Kidney glomerular epithelial cell (primary cell): ENCODE results near the gene TTC31.
"Not testable (repeated sequence)": the region's sequence is repeated elsewhere in the genome, so short reads cannot be mapped to it uniquely, and the experiment has no call there.

ENCODE experiments used
- DNase-seq: peaks from one replicate; lab custom pipeline; 2025; lab: John Stamatoyannopoulos, UW

Gene TTC31

DNA sequence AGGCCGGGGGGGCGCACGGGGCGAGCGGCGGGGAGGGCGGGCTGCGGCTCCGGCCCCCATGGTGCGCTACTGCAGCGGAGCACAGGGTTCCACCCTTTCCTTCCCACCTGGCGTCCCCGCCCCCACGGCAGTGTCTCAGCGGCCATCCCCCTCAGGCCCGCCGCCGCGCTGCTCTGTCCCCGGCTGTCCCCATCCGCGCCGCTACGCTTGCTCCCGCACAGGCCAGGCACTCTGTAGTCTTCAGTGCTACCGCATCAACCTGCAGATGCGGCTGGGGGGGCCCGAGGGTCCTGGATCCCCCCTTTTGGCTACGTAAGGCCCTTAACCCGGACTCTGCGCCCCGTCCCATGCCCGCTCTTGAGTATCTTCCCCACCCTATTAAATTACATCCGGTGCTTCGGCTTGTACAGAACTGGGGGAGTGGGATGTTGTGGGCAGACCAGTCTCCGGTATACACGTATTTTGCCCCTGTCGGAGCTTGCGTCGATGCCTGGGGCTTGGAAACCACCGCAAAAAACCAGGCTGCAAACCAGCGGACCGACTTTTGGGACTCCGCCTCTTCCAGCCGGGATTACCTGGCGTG, 25.2 kb upstream of the TTC31 start:
- DNase-seq, result no peak

DNA sequence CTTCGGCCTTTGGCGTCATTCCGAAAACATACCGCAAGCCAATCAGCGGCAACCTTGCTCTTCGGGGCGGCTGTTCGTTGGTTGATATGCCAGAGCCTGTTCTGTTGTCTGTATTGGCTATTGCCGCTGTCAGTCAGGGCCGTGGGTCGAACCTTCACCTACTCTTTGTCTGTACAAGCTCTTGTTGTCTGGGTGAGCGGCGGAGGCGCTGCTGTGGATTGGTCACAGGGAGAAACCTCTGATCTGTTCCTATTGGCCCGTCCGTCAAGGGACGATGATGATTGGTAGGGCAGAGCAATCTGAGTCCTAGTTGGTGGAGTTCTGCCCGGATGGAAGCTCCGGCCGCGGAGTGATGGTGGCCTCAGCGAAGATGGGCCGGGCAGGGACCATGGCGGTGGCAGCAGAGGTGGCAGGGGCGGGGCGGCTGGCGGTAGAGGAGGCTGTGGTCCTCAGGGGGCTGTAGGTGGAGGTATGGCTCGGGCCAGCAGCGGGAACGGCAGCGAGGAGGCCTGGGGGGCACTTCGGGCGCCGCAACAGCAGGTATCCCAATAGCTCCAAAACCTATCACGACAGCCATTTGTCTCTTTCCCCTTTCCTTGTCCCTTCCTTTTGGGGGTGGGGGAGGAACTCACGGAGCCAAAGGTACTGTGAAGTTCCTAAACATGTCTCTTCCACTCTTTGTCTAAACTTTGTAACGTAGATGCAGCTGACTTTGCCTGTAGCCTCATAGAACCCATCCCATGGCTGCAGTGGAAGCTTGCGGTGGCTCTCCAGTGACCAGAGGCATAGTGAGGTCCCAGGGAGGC, 24.5 kb upstream of the TTC31 start, which contains the start of gene WBP1:
Gene WBP1, plus strand, starts transcription at position 307 of the 806 bp plus-strand sequence. Its CDS starts 165 bp downstream, at position 472.
- peak; percentile 100 for DNase-seq

DNA sequence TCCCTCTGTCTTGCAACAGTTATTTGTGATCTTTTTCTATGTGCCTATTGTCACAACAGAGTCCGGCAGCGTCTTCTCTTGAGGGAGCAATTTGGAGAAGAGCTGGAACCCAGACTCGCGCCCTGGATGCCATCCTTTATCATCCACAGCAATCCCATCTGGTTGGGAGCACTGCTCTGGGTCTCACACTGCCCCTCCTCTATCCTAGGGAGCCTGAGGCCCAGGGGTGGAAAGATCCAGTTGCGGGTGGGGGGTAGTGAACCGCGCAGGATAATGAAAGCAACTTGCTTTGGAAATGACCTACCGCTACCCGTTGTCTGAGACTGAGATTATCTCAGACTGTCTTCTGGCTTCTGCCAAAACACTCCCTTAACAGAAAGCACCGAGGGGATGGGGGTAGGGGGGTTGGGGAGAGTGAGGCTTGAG, 23.9 kb upstream of the TTC31 start:
- DNase-seq, result no peak

DNA sequence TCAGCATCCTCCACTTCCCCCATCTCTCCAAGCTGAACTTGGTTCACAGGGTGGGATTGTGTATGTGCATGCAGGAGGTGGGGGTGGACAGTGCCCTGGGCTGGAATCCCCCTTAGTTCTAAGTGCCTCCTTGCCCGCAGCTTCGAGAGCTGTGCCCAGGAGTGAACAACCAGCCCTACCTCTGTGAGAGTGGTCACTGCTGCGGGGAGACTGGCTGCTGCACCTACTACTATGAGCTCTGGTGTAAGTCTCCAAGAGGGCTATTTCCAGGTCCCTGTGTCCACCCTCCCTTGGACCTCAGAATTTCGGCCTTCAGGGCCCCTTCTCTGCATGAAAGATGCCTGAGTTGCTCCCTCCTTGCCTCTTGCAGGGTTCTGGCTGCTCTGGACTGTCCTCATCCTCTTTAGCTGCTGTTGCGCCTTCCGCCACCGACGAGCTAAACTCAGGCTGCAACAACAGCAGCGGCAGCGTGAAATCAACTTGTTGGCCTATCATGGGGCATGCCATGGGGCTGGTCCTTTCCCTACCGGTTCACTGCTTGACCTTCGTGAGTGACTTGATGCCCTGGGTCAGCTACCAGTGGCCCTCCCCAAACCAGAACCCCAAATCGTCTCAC, 23.3 kb upstream of the TTC31 start:
- DNase-seq, result not testable (repeated sequence)

DNA sequence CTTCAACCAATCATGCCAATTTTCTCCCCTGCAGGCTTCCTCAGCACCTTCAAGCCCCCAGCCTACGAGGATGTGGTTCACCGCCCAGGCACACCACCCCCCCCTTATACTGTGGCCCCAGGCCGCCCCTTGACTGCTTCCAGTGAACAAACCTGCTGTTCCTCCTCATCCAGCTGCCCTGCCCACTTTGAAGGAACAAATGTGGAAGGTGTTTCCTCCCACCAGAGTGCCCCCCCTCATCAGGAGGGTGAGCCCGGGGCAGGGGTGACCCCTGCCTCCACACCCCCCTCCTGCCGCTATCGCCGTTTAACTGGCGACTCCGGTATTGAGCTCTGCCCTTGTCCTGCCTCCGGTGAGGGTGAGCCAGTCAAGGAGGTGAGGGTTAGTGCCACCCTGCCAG, 22.7 kb upstream of the TTC31 start:
- not testable (repeated sequence) for DNase-seq

DNA sequence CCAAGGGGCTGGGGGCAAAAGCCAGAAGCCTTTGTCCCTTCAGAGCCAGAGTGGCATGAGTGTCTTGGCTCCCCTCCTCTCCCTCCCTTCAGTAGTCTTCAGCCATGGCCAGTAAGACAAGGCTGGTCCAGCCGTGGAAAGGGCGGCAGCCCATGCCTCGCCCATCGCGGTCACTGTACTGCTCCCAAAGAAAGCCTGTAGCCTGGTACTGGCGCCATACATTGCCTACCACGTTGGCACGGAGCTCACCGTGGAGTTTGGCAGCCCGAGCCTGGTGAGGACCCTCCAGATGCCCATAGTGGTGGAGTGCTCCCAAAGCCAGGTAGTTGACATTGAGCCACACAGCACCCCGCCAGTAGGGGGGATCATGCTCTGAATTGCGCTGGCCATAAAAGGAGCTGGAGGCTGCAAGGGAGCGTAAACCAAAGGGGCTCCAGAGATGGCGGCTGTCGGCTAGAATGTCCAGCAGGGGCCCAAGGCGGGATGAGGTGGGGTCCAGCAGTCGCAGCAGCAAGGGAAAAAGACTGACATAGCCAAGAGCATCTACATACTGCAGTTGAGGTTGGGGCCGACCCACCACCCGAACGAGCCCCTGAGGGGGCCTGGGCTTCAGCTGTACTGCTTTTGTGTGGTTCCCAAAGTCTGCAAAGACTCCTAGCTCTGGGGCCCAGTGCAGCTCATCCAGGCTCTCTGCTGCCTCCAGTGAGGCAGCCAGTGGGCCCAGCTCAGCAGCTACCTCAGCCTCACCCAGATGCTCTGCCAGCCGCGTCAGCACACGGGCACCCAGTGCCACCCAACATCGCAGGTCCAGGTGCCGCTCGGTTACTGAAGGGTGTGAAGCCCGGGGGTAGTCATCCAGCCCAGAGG, 21.5 kb upstream of the TTC31 start:
- DNase-seq, result no peak

DNA sequence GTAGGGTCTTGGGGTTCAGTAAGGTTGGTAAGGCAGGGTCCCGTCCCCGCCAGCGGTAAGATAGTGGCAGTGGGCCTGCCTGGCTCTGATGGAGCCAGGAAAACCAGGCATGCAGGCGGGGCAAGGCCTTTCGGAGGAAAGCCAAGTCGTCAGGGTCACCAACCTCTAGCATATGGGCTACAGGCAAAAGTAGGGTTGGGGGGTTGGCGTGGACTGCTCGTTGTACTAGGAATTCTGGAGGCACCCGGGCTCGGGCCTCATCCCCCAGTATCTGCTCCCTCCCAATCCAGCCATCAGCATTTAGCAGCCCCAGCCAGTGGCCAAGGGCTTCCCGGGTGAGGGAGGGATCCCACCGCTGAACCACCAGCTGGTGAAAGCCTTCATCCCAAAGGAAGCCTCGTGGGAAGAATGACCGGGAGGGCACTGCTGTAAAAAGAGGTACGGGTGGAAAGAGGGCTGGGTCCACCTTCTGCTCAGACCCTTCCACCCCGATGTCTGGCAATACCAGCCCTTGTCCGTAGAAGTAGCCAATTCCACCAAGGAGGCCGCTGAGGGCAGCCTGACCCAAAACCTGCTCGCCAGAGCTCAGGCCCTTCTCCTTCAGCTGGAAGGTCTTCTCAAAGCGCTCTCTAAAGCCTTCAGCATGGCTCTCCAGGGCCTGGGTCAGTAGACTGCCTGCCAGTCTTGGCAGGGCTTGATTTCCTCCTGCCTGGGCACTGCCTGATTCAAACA, 20.7 kb upstream of the TTC31 start:
- no peak for DNase-seq

DNA sequence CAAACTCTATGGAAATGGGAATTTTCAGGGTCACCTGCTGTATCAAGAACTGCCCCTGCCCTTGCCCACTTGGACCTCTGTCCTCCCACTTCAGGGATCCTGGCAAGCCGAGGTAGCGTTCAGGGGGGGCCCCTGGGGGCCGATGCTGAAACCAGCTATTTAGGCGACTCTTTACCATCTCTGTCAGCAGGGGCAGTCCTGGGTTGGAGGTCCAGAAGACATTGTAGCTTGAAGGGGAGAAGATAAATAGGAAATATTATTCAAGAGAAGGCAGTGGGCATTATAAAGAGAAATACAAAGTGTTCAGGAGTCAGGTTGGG, 20.1 kb upstream of the TTC31 start:
- DNase-seq, result no peak

DNA sequence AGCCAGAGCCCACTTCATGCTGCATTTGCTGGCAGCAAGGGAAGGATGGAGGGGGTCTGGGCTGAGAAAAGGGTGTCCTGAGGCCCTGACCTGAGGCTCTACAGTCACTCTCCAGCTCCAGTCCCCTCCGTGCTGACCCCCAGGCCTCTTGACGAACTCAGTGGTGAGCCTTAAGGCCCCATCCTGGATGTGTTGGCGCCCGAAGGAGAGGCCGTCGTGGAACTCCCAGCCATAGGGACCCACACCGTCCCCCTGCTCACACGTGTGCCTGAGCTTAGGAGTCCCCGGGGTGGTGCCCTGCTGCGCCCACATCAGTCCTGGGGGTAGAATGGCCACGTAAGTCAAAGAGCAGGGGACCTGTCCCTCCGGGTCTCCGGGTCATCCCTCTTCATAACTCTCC, 18.5 kb upstream of the TTC31 start:
- DNase-seq, result no peak

DNA sequence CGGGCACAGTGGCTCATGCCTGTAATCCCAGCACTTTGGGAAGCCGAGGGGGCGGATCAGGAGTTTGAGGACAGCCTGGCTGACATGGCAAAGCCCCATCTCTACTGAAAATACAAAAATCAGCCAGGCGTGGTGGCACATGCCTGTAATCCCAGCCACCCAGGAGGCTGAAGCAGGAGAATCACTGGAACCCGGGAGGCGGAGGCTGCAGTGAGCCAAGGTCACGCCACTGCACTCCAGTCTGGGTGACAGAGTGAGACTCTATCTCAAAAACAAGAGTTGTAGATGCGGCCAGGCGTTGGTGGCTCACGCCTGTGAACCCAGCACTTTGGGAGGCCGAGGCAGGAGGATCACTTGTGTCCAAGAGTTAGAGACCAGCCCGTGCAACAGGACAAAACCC, 12.1 kb upstream of the TTC31 start:
- DNase-seq, result not testable (repeated sequence)

DNA sequence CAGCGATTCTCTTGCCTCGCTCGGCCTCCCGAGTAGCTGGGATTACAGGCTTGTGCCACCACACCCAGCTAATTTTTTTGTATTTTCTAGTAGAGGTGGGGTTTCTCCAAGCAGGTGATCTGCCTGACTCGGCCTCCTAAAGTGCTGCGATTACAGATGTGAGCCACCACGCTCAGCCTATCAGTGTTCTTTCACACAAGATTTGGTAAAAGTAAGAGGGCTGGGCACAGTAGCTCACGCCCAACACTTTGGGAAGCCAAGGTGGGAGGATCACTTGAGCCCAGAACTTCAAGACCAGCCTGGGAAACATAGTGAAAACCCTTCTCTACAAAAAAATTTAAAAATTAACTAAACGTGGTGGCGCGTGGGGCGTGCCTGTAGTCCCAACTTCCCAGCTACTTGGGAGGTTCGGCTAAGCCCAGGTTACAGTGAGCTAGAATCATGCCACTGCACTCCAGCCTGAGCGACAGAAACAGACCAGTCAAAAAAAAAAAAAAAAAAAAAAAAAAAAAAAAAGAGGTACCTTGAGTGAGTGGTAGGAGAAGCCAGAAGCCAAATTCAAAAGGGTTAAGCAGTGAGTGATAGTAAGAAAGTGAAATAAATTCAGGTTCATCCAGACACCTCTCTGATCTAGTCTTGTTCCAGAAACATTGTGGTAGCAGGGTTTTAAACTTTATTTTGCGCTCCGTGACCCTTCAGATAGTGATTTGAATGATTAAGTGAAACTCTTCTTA, 11.4 kb upstream of the TTC31 start:
- peak; percentile 63 for DNase-seq

DNA sequence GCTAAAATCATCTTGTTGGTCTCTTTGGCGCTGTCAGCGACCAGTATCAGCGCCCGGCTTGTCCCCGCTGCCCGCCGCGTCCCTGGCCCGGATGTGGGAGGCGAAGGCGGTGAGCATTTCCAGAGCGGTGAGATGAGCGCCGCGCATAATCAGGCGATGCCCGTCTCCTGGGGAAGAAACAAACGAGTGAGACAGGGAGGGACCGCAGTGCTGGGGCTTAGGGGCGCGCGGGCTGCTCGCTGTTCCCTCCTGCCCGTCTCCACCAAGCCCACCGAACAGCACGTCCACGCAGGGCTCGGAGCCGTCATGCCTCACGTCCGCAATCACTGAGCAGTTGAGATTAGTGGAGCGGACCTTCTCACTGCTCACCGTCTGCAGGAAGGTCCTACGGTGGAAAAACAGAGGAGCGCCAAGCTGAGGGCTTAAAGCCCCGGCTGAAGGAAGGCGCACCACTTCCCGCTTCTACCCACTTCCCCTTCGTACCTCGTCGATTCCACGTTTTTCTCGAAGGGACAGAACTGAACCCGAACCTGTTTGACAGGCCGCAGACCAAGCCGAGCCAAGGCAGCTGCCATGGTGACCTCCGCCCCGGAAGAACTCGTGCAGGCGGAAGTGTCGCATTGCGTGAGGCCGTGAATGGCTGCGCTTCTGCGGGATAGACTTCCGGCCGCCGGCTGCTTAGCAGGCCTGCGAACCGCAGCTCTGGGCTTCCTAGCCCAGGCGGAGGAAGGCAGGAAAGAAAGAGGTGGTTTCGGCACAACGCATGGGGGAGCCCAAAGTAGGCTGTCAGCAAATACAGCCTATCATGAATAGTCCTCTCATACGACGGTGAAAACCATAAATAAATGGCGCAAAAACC, 10.6 kb upstream of the TTC31 start, which contains the start of gene MRPL53:
Gene MRPL53, minus strand, starts transcription at position 595 of the 859 bp plus-strand sequence. Its CDS starts 20 bp downstream, at position 575.
- DNase-seq, result peak; percentile 84

DNA sequence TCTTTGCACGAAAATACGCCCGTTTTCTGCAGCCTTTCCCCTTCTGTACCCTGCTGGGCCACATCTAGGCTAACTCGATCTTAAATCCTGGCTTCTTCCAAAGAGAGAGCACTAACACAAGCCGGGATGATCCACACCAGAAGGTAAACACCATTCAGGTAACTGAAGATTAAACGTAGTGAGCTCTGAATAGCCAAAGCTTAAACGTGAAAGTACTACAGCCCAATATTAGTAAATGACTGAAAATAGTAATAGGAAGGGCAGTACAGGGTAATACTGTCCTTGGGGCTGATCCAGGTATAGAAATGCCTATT, 10.0 kb upstream of the TTC31 start:
- no peak for DNase-seq

DNA sequence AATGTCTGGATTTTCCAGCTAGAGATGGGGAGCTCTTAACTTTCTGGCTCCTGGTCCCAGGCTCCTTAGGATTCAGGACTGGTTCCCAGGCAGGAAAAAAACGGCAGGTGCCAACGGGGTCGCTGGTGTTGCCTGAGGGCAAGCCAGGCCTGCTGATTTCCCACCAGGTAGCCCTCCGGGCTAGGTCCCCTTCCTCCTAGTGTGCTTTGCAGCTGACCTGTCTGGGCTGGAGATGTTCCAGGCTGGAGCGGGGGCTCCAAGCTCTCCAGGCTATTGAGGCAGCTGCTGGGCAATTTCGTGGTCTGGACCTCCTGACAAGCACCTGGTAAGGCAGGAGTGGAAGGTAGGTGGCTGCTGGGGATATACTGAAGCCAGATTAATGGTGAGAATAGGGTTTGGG, 8.4 kb upstream of the TTC31 start:
- DNase-seq, result no peak

DNA sequence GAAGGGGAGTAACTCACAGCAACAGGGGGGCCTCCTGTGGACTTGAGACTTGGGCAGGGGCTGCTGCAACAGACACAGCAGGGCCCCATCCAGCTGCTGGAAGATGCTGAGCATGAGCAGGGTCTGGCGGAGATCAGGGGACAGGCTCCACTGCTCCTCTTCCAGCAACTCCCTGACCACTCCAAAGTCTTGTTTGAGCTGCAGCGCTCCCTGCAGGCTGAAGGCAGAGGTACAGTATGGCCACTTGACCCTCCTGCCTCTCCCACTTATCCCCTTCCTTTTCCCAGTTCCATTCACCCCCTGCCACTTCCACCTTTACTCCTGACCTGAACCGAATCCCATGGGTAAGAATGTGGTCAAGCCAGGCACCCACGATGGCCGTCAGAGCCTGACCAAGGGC, 8.0 kb upstream of the TTC31 start:
- no peak for DNase-seq

DNA sequence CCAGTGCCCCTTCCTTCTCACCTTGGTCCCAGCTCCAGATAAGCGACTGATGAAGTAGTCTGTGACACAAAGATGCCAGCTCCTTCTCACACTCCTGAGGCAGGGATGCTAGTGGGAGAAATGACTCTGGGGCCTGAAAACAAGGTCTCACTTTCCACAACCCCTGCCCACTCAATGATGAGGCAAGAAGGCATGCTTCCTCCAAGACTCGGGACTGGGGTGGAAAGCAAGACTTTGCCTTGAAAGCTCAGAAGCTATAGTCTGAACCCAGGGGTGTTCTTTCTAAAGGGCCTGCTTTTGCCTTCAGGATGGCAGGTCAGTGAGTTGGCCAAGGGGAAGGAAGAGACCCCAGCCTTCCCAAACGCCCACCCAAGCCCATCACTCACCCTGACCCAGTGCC, 1.4 kb upstream of the TTC31 start:
- DNase-seq, result no peak

DNA sequence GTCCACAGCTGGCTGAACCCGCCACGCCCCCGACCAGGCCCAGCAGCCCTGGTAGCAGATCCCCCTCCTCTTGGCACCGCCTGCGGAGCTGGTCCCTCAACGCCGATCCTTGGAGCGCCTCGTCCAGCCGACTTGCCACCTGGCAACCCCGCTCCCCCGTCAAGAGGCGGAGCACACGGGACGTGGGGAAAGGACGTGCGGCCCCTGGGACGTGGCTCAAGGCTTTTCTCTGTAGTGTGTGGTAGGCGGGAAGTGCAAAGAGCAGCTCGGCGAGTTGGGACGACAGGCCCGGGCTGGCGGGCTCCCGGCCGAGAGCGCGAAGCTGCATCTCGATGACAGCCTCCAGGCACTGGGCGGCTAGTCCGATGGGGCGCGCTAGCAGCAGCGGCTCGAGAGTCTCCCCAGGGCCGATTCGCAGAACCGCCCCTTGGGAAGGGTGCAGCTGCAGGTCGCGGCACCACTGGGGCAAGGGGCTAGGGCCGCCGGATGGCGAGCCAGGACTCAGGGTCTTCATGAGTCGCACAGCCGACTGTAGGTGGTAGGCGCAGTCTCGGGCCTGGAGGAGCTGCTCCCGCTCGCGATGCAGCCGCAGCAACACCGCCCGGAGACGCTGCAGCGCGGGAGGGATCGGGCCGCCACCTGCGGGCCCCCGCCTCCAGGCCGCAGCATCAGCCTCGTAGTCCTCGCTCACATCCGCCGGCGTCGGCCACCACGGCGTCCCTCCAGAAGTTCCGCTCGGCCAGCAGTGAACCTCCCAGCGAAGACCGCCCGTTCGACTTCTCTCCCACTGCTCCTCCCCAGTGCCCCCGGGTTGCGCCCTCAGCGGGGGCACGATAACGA, 700 bp upstream of the TTC31 start:
- no peak for DNase-seq

DNA sequence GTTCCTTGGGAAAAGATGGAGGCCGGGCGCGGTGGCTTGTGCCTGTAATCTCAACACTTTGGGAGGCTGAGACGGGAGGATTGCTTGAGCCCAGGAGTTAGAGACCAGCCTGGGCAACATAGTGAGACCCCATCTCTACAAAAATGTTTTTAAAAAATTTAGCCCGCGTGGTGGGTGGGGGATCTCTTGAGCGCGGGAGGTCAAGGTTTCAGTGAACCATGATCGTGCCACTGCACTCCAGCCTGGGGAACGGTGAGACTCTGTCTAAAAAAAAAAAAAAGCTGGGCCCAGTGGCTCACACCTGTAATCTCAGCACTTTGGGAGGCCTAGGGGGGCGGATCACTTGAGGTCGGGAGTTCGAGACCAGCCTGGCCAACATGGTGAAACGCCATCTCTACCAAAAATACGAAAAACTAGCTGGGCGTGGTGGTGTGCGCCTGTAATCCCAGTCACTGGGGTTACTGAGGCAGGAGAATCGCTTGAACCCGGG, 839 bp downstream of the TTC31 start:
- not testable (repeated sequence) for DNase-seq

DNA sequence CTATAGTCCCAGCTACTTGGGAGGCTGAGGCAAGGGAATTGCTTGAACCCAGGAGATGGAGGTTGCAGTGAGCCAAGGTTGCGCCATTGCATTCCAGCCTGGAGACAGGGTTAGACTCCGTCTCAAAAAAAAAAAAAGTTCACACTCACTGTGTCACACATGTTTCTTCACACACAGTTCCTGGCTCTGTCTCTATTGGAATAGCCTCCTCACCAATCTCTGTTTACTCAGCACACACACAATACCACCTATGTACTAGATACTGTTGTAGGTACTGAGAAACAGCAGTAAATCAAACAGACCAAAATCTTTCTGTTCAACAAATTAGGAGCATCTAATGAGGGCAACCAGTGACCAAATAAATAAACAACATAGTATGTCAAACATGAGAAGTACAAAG, 3.3 kb downstream of the TTC31 start:
- DNase-seq, result no peak
